NCI-H2029 treated with DMSO at 0.1 percent for 48 hours (cell line): Measurements from ENCODE around the gene NUP37.
"Not testable (repeated sequence)": the region's sequence is repeated elsewhere in the genome, so short reads cannot be mapped to it uniquely, and the experiment has no call there.

Experiments
- DNase-seq: peaks from one replicate; lab custom pipeline; 2025; lab: John Stamatoyannopoulos, UW

The NUP37 gene

DNA sequence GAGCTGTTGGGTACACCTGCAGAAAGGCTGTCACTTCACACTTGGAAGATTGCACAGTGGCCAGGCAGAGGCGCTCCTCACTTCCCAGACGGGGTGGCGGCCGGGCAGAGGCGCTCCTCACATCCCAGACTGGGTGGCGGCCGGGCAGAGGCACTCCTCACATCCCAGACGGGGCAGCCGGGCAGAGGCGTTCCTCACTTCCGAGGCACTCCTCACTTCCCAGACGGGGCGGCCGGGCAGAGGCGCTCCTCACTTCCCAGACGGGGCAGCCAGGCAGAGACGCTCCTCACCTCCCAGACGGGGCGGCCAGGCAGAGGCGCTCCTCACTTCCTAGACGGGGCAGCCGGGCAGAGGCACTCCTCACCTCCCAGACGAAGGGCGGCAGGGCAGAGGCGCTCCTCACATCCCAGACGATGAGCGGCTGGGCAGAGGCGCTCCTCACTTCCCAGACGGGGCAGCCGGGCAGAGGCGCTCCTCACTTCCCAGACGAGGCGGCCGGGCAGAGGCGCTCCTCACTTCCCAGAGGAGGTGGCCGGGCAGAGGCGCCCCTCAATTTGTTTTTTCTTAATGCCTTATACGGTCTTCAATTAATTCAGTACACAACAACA, 30.6 kb downstream of the NUP37 start:
- not testable (repeated sequence) for DNase-seq

DNA sequence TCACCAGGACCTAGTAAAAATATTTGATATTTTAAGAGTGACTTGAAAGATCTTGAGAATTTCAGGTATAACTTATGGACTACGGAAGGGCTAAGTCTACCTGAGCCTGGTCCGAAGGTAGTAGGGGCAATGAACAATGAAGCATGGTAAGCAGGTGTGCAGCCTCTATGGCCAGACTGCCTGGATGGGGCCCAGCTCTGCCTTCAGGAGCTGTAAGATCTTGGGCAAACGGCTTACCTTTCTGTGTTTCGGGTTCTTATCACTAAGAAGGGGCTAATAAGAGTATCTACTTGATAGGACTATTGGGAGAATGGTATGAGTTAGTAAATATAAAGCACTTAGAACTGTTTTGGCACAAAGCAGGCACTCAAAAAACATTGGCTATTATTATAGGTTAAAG, 39.1 kb downstream of the NUP37 start:
- DNase-seq = no peak

DNA sequence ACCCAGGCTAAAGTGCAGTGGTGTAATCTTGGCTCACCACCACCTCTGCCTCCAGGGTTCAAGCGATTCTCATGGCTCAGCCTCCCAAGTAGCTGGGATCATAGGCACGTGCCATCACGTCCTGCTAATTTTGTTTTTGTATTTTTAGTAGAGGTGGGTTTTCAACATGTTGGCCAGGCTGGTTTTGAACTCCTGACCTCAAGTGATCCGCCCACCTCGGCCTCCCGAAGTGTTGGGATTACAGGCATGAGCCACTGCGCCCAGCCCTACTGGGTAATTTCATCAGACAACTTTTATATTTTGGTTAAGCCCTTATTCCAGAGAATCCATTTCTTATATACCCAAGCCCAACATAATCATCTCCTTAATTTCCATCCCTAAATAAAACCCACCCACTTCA, 47.8 kb downstream of the NUP37 start:
- DNase-seq = not testable (repeated sequence)

DNA sequence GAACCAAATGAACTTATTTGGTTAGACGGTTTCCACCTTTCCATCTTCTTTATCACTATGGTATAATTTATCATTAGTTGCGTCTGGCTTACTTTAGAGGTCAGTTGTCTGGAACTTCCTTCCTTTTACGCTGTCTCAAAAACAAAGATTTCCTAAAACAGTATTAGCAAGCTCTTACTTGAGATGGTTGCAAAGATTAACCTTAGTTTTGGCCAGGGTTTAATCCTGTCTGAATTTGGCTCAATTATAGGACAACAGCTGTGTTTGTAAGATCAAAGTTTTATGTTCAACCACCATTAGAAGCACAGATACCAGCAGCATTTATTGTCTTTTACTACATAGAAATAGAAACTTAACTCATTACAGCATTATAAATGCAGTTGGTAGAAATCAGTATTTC, 50.2 kb downstream of the NUP37 start:
- DNase-seq = no peak

DNA sequence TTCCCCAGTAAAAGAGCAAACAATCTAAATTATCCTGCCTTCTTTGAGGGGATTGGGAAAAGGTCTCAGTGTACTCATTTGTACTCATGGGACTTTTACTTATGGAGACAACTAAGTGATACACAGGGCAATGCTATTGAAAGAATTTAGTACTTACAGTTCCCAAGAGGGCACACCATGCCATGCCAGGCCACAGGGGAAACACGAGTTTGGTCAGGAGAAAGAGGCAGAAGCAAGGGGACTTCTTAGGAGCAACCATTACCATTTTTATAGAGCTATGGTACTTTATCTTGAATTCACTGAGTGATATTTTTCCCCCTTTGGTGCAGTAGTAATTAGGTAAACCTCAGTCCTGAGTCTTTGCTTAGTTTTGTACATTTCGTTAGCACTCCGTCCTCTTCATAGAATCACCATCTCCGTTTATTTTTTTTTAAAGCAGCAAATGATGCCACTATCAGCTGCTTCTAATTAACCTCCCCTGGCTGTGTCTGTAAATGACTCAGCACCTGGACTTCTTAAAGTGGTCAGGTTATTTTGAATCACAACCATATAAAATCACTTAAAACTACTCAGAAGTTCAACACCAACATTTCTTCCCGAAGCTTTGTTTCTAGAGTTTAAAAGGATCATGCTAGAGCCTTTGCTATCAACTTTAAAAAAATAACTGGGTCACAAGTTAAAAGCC, 52.2 kb downstream of the NUP37 start:
- DNase-seq = no peak

DNA sequence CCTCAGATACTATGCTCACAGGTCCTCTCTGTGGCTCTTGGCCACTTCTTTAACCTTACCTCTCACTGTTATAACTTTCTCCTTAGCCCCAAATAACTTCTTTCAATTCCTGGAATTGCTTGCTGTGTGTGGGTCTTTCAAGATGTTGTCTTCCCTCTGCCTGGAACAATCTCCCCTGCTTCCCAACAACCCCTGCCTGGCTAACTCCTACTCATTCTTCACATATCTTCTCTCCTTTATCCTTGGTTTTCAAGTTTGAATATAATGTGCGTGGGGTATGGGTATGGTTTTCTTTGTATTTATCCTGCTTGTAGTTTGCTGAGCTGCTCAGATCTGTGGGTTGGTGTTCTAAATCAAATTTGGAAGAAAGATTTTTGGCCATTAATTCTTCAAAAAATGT, 55.4 kb downstream of the NUP37 start:
- DNase-seq = no peak

DNA sequence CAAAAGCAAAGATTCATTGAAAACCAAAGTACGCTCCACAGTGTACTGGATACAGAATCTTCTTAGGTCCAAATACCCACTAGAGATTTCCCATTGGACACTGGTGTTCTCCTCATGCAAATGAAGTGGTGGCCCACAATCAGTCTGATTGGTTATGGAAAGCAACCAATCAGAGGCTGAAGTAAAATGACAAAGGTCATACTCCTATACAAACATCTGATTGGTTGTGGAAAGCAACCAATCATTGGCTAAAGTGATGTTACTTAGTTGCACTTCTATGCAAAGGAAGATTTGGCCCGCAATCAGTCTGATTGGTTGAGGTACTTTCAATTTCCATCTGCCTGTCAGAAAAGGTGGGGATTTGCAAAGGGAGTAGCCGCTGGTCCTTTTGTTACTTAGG, 56.8 kb downstream of the NUP37 start:
- DNase-seq = no peak

DNA sequence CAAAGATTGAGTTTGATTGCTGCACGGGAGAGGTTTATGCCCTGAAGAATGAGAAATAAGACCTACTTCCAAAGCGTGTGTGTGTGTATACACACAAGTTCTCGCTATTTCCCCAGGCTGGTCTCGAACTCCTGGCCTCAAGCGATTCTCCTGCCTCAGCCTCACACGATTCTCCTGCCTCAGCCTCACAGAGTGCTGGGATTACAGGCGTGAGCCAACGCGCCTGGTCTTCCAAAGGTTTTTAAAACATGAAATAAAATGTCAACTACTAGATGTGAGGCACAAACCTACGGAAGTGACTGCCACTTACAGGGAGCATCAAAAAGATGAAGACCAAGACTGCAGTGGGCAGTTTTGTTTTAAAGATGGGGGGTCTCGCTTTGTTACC, 57.5 kb downstream of the NUP37 start:
- DNase-seq = no peak

DNA sequence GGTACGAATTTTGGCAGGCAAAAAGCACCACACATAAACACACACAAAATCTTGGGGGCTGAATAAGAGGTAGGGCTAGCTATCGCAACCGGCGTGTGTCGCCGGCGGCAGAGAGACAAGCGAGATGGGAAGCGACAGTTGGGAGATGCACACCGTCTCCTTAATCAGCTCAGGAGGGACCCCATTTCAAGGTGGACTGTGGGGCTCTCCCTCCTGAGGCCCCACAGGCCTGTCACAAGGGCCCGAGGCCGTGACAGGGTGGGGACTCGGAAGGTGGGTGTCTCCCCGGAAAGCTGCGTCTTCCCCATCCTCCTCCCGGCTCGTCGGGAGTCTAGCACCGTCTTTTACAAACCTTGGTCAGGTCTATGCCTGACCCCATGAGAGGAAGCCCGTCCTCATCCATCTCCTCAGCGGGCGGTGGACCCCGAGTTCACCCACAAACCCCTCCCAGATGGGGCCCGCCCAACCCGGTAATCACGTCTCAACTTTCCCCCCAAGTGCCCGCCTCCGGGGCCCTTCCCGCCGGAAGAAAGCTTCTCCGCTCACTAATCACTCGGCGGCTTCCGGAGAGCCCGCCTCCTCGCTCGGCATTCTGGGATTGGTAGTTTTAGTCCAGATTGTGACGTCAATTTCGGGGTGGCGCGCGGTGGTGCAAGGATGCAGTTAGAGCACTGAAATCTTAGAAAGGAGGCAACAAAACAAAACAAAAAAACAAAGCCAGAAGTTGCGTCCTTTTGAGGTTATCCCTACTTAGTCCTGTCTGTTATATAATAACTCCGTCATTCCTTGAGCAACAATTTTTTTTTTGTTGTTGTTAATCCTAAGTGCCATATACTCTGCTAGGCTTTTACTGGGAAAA, 58.1 kb downstream of the NUP37 start, which contains the start of gene WASHC3:
TSS of gene WASHC3 (minus strand) at position 432 of the 859 bp plus-strand sequence. CDS start at position 403, 29 bp downstream.
- peak; percentile 81 for DNase-seq

DNA sequence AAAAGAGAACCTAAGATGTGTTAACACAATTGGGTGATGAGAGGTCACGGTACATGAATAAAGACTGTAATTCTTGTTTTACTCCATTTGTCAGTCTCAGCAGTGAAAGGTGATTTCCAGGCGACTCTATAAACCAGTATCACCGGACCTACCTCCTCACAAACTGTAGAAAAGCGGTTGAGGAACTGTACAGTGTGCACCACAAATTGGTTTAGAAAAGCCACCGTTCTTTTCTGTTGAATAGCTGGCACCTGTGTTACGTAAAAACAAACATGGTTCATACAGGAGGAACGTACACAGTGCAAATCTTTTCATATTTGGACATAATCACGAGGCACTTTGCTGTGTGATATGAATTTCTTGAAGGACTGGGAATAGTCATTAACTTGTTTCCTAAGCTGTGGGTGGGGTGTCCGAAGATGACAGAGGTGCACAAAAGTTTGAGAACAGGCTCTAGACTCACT, 58.8 kb downstream of the NUP37 start:
- DNase-seq = no peak

DNA sequence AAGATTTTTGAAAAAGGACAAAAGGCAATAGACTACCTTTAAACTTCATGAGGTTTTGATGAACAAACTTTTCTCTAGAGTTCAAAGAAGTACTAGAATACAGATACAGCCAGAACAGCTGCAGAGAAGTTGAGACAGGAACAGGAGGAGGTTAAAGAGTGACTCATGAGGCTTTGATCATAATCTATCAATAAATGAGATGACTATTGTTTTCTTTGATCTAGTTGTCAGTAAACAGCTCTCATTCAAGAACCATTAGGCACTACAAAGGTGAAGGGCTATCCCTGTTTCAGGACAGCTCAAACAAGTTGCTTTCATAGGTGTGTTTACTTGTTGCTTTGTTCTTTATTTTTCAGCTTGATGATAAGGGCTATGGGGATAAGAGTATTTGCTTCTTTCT, 60.6 kb downstream of the NUP37 start:
- DNase-seq = no peak

DNA sequence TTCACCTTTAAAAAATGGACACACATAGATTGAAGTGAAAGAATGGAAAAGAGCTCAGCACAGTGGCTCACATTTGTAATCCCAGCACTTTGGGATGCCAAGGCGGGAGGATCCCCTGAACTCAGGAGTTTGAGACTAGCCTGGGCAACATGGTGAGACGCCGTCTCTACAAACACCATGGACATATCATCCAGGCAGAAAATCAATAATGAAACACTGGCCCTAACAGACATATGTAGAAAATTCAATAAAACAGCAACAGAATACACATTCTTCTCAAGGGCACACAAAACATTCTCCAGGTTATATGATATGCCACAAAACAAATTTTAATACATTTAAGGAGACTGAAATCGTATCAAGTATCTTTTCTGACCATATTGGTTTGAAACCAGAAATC, 65.6 kb downstream of the NUP37 start:
- no peak for DNase-seq

DNA sequence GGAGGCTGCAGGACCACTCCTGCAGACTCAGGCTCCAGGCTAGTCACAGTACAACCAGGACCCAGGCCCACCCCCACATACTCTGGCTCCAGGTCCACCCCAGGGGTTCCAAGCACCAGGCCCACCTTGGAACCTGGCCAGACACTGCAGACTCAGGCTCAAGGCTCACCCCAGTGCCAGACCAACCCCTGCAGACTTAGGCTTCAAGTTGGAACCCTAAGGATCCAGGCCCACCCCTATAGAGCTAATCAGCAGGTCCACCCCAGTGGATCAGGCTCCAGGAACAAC, 66.9 kb downstream of the NUP37 start:
- DNase-seq = no peak

DNA sequence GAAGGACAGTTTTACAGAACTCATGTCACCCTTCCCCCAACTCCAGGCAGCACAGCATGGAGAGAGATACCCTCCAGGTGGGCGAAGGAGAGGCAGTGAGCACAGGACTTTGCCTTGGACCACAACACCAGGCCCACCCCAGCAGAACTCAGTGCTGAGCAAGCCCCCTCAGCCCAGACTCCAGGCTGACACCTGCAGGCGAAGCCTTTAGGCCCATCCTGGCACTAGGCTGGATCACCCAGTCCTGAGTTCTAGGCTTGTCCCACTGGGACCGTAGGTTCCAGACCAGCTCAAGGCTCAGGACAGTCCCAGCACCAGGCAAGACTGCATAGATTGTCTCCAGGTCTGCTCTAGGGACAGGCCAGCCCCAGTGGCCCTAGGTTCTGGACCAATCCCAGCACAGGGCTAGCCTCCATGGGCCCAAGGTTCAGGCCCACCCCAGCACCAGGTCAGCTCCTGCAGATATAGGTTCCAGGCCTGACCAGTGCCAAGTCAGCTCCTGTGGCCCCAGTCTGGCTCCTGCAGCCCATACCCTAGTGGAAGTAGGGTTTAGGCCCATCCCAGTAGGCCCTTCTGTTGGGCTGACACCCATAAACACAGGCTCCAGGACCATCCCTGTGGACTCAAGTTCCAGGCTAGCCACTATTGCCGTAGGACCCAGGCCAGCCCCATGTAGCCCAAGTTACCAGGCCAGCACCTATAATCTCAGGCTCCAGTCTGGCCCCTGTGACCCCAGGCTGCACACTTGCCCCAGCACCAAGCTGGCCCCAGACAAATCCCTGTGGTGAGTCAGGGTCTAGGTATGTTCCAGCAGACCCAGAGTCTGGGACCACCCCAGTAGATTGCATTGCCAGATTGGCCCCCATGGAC, 67.5 kb downstream of the NUP37 start:
- no peak for DNase-seq

DNA sequence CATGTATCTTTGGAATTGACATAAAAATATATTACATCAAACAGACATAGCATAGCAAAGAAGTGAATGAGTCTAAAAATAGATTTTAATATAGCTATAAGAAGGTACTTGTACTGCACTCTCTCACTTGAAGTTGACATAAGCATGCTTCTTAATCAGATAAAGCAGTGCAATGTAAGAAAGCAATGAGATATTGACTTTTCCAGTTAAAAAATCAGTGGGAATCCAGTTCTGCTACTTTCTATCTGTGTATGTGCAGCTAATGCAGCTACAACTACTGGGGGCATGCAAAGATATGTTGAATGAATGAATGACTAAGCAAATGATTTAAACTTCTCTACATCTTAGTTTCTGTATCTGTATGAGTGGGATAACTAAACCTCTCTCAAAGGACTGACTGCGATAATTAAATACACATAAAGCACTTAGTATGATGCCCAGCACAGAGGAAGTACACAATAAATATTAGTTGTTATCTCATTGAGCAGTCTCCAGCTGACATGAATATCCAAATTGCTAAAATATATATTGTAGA, 68.4 kb downstream of the NUP37 start:
- no peak for DNase-seq

DNA sequence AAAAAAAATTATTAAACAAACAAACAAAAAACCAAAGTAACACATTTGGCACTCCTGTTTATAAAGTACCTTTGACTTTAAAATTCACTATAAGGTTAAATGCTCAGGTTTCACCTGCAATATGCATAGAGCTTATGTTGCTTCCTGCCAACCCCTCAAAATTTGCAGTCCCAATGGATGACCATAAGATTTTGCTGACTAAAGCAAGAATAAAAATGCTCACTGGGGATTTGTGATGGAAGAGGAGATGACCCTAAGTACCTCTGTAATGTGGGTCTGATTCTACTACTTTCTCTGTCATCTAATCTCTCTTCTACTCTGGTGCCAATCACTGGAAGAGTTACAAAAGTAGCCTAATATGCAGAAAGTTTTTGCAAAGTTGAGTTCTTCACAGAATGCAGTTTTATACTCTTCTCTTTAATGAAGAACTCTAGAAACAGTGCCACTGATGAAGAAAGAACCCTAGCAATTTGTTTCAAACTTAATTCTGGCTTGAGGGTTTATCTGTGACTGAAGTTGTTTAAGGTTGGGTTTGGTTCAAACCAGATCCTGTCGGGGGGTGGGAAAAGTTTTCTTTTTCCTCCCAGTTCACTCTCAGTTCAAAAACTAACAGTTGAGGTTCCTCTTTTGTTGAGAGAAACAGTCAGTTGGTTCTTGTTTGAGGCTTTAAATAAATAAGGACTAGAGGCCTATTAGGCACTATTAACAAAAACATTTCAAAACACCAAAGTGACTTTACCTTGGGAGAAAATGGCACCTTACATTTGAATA, 69.1 kb downstream of the NUP37 start:
- DNase-seq = no peak

DNA sequence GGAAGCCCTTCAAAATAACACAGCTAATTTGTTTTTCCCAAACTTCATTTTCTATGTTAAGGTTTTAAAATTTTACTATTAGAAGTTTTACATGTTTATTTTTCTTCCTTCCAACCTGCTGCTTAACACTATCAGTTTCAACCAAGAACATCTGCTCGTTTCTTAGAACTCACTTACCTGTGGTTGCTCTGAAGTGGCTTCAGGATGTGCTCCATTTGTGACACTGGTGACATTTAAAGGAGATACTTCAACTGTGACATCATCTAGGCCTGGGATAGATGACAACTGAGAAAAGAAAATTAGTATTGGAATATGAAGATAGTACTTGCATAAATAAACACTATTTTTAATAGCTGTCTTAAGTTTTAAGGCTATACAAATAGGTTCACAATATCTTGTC, 76.0 kb downstream of the NUP37 start:
- DNase-seq = no peak

DNA sequence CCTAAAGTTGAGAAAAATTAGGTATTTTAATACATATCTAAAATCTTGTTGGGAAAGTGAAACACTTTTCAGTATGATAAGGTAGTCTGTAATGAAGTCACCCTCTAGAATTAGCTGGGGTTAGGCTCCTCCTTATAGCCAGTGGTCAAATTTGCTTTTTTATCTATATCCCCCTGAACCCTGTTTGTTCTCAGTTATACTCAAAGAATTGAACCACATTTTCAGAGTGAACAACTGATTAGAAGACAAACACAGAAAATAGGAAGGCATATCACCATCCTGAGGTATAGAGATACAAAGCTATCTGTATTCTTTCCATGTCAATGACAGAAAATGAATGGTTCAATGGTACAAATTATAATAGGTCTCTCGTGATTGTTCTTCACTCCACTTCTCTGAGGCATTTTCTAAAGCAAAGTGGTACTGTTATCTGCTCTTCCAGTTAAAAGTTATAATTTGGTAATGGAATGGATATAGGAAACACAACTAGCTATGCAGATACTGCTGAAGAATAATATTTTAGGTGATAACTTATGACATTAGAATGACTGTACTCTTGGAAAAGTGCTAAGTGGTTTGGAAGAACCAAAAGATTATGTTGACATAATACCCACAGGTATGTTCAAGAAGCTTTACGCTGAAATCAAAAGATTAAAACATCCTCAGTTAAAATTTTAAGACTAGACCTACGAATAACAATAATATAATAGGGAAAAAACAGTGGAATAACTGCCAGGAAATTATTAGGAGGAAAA, 85.7 kb downstream of the NUP37 start:
- no peak for DNase-seq

DNA sequence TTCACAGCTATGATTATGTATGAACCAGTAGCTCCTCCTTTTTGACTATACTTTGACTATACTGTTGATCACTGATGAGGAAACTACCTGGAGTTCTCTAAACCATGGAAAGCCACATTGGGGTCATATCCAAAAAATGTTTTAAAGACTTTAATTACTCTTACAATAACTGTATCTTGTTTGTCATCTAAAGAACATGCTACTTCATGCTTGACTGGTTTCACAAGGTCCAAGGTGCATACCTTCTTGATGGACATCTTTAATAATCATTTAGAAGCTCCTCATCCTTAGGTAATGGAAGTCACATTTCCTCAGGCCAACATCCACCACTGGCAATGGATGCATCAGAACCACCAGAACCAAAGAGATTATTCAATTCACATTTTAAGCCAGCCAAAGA, 88.1 kb downstream of the NUP37 start:
- DNase-seq = no peak

DNA sequence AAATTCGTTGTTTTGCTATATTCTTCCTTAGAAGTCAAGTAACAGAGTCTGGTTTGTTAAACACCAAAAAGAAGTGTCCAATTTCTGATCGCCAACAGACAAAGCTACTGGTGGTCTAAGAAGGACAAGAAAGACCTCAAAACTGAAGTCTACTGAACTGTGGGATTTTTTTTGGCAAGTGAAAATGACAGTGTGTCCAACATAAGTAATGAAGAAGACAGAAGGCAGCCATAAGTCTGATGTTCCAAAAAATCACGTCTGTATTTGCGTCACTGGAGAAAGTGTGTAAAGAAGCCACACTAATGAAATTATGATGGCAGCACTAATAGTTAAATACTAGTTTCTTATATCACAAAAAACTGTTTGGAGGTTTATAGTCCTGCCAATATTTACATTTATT, 90.8 kb downstream of the NUP37 start:
- no peak for DNase-seq
